ENCODE measurements around the gene GIT2. TPM values are rescaled to one million over a fixed set of nuclear protein-coding genes. Genes with fewer than 3 reads are reported as not detected.

The GIT2 gene
- total RNA-seq, 1 experiment from 2014 or later: 76.3 TPM

DNA sequence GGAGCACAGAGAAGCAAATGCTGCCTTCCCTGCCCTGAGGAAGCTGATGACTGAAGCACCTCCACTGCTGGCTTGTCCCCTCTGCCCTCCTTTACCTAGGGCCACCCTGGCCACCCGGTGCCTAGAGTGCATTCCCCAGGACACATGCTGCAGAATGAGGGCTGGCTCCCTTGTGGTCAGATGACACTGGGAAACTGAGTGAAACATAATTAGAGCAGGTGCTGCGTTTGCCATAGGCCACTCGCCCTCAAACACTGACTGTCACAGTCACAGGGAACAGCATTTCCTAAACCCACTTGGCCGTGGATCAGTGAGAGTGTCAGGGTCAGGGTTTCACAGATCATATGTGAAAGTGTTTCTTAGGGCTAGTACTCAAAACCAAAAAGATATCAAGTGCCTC is 80.1 kb downstream of the GIT2 start:
- H3K4me1 ChIP-seq (ENCODE audit: low read length): no peaks in the 10 kb centered on the region
- H3K36me3 ChIP-seq (ENCODE audit: insufficient read depth, low read length): peaks cover 43% of the 10 kb centered on the region
- no peaks in the 10 kb centered on the region for H3K79me2 ChIP-seq (ENCODE audit: low read length)
- no peaks in the 10 kb centered on the region for H3K27me3 ChIP-seq (ENCODE audit: low read length)
- no peak overlapping the region for H3K4me2 ChIP-seq (ENCODE audit: low read depth, low read length, poor library complexity, severe bottlenecking)
- H3K9ac ChIP-seq (ENCODE audit: low read length): no peak overlapping the region
- H3K9me3 ChIP-seq (ENCODE audit: low read length): no peaks in the 10 kb centered on the region
- H2AFZ ChIP-seq (ENCODE audit: low read length): no peak overlapping the region
- no peaks in the 10 kb centered on the region for H3K9me2 ChIP-seq (replicated peaks; ENCODE audit: insufficient read depth, low read length)
- H3K4me3 ChIP-seq (ENCODE audit: low read length): no peak overlapping the region
- H4K20me1 ChIP-seq (ENCODE audit: insufficient read depth, low read depth, low read length): 0 out of 2 replicates have a peak, but pooled peaks cover 2% of the 10 kb centered on the region
- DNase-seq: no peak
- no peak overlapping the region for H3K27ac ChIP-seq (ENCODE audit: low read length)

DNA sequence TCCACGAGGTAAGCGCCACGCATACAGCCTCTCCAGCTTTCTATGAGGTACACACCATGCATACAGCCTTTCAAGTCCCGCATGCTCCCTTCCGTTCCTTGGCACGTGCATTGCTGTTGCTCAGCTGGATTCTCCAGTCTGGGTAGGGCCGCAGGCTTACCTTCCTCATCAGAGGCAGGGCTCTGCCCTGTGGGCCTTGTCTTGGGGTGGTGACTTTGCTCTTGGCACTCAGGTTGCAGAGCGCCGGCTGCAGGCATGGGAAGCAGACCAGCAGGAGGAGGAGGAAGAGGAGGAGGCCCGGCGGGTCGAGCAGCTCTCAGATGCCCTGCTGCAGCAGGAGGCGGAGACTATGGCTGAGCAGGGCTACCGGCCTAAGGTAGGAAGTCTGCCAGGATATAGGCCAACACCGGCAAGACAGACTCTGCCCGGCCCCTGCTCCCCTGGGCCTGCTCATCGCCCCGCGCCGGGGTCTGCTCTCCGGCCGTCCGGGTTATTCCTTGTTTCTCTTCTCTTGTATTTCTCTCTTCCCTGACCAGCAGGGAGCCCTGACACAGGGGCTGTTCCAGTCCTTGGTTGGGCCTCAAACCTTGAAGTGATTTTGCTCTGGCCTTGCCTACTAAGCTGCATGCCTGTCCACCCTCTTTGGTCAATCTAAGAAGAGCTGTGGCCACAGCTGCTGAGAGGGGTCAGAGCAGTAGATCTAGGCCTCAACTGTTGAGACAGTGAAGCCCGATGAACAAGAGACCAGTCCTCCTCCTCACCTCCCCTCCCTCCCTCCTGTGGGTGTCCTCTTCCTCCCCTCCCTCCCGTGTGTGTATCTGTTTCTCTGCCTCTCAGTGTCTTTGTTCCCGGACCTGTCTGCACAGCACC is 80.8 kb downstream of the GIT2 start:
- H3K9ac ChIP-seq (ENCODE audit: low read length): no peak overlapping the region
- H3K4me3 ChIP-seq (ENCODE audit: low read length): no peak overlapping the region
- no peak for DNase-seq
- no peaks in the 10 kb centered on the region for H3K4me1 ChIP-seq (ENCODE audit: low read length)
- 0 out of 2 replicates have a peak, but pooled peaks cover 2% of the 10 kb centered on the region for H4K20me1 ChIP-seq (ENCODE audit: insufficient read depth, low read depth, low read length)
- H3K9me3 ChIP-seq (ENCODE audit: low read length): no peaks in the 10 kb centered on the region
- H3K4me2 ChIP-seq (ENCODE audit: low read depth, low read length, poor library complexity, severe bottlenecking): no peak overlapping the region
- H3K27me3 ChIP-seq (ENCODE audit: low read length): no peaks in the 10 kb centered on the region
- H3K27ac ChIP-seq (ENCODE audit: low read length): no peak overlapping the region
- H2AFZ ChIP-seq (ENCODE audit: low read length): no peak overlapping the region
- H3K36me3 ChIP-seq (ENCODE audit: insufficient read depth, low read length): peaks cover 46% of the 10 kb centered on the region
- no peaks in the 10 kb centered on the region for H3K79me2 ChIP-seq (ENCODE audit: low read length)
- H3K9me2 ChIP-seq (replicated peaks; ENCODE audit: insufficient read depth, low read length): no peaks in the 10 kb centered on the region

DNA sequence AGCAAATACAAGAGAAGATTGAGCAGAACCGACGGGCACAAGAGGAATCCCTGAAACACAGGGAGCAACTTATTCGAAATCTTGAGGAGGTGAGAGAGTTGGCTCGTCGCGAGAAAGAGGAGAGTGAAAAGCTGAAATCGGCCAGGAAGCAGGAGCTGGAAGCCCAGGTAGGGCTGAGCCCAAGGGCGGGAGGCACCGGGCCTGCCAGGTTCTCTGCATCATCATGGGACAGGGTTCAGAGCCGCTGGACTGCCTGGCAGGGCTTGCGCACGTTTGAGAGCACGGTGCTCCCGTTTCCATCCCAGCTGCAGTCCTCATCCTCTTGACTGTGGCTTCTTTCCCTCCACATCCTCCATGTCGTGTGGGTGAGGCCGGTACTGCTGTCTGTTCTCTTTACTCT is 81.7 kb downstream of the GIT2 start:
- no peak overlapping the region for H3K4me3 ChIP-seq (ENCODE audit: low read length)
- H3K4me2 ChIP-seq (ENCODE audit: low read depth, low read length, poor library complexity, severe bottlenecking): no peak overlapping the region
- H3K79me2 ChIP-seq (ENCODE audit: low read length): no peaks in the 10 kb centered on the region
- no peak overlapping the region for H3K9ac ChIP-seq (ENCODE audit: low read length)
- no peak overlapping the region for H3K27ac ChIP-seq (ENCODE audit: low read length)
- no peak for DNase-seq
- H3K27me3 ChIP-seq (ENCODE audit: low read length): no peaks in the 10 kb centered on the region
- H3K4me1 ChIP-seq (ENCODE audit: low read length): no peaks in the 10 kb centered on the region
- H3K9me3 ChIP-seq (ENCODE audit: low read length): no peaks in the 10 kb centered on the region
- 0 out of 2 replicates have a peak, but pooled peaks cover 2% of the 10 kb centered on the region for H4K20me1 ChIP-seq (ENCODE audit: insufficient read depth, low read depth, low read length)
- H3K36me3 ChIP-seq (ENCODE audit: insufficient read depth, low read length): peaks cover 38% of the 10 kb centered on the region
- no peak overlapping the region for H2AFZ ChIP-seq (ENCODE audit: low read length)
- no peaks in the 10 kb centered on the region for H3K9me2 ChIP-seq (replicated peaks; ENCODE audit: insufficient read depth, low read length)

- H3K27ac ChIP-seq (ENCODE audit: low read length): no peak overlapping the region
- no peak overlapping the region for H2AFZ ChIP-seq (ENCODE audit: low read length)
These were observed 83.3 kb downstream of the GIT2 start for GRCh38 chr12:109912855-109913321.

GRCh38 chr12:109910969-109911348 is 85.2 kb downstream of the GIT2 start:
- H2AFZ ChIP-seq (ENCODE audit: low read length): no peak overlapping the region
- H3K9me2 ChIP-seq (replicated peaks; ENCODE audit: insufficient read depth, low read length): no peaks in the 10 kb centered on the region
- peaks cover 51% of the 10 kb centered on the region for H3K36me3 ChIP-seq (ENCODE audit: insufficient read depth, low read length)
- no peaks in the 10 kb centered on the region for H3K4me1 ChIP-seq (ENCODE audit: low read length)
- H3K4me2 ChIP-seq (ENCODE audit: low read depth, low read length, poor library complexity, severe bottlenecking): no peak overlapping the region
- H3K4me3 ChIP-seq (ENCODE audit: low read length): no peak overlapping the region
- no peaks in the 10 kb centered on the region for H3K79me2 ChIP-seq (ENCODE audit: low read length)
- no peaks in the 10 kb centered on the region for H3K9me3 ChIP-seq (ENCODE audit: low read length)
- 0 out of 2 replicates have a peak, but pooled peaks cover 2% of the 10 kb centered on the region for H4K20me1 ChIP-seq (ENCODE audit: insufficient read depth, low read depth, low read length)
- no peaks in the 10 kb centered on the region for H3K27me3 ChIP-seq (ENCODE audit: low read length)
- no peak overlapping the region for H3K9ac ChIP-seq (ENCODE audit: low read length)
- DNase-seq: peak; percentile 65
- no peak overlapping the region for H3K27ac ChIP-seq (ENCODE audit: low read length)

More at GRCh38 chr12:109912855-109913321, 83.3 kb downstream of the GIT2 start:
- DNase-seq: no peak
- Histone ChIP-seq H3K9ac (ENCODE audit: low read length) (no peak overlapping the region), H3K4me1 (ENCODE audit: low read length) (no peaks in the 10 kb centered on the region), H3K9me3 (ENCODE audit: low read length) (no peaks in the 10 kb centered on the region), H3K9me2 (replicated peaks; ENCODE audit: insufficient read depth, low read length) (no peaks in the 10 kb centered on the region), H4K20me1 (ENCODE audit: insufficient read depth, low read depth, low read length) (0 out of 2 replicates have a peak, but pooled peaks cover 2% of the 10 kb centered on the region), H3K36me3 (ENCODE audit: insufficient read depth, low read length) (peaks cover 46% of the 10 kb centered on the region), H3K27me3 (ENCODE audit: low read length) (no peaks in the 10 kb centered on the region), H3K4me2 (ENCODE audit: low read depth, low read length, poor library complexity, severe bottlenecking) (no peak overlapping the region), H3K79me2 (ENCODE audit: low read length) (no peaks in the 10 kb centered on the region), H3K4me3 (ENCODE audit: low read length) (no peak overlapping the region)

- H3K9ac ChIP-seq (ENCODE audit: low read length): no peak overlapping the region
- H3K9me2 ChIP-seq (replicated peaks; ENCODE audit: insufficient read depth, low read length): no peaks in the 10 kb centered on the region
- no peak overlapping the region for H3K4me2 ChIP-seq (ENCODE audit: low read depth, low read length, poor library complexity, severe bottlenecking)
- H3K36me3 ChIP-seq (ENCODE audit: insufficient read depth, low read length): peaks cover 53% of the 10 kb centered on the region
- no peaks in the 10 kb centered on the region for H3K4me1 ChIP-seq (ENCODE audit: low read length)
- H3K9me3 ChIP-seq (ENCODE audit: low read length): no peaks in the 10 kb centered on the region
- no peak overlapping the region for H3K27ac ChIP-seq (ENCODE audit: low read length)
- H3K27me3 ChIP-seq (ENCODE audit: low read length): no peaks in the 10 kb centered on the region
- H3K4me3 ChIP-seq (ENCODE audit: low read length): no peak overlapping the region
- H3K79me2 ChIP-seq (ENCODE audit: low read length): no peaks in the 10 kb centered on the region
- H4K20me1 ChIP-seq (ENCODE audit: insufficient read depth, low read depth, low read length): 0 out of 2 replicates have a peak, but pooled peaks cover 2% of the 10 kb centered on the region
- no peak for DNase-seq
- H2AFZ ChIP-seq (ENCODE audit: low read length): no peak overlapping the region
These were observed 85.8 kb downstream of the GIT2 start for GRCh38 chr12:109910254-109910968.

- H3K9ac ChIP-seq (ENCODE audit: low read length): no peak overlapping the region
- H3K4me2 ChIP-seq (ENCODE audit: low read depth, low read length, poor library complexity, severe bottlenecking): no peak overlapping the region
- no peaks in the 10 kb centered on the region for H3K9me3 ChIP-seq (ENCODE audit: low read length)
- no peaks in the 10 kb centered on the region for H4K20me1 ChIP-seq (ENCODE audit: insufficient read depth, low read depth, low read length)
- peaks cover 13% of the 10 kb centered on the region for H3K4me1 ChIP-seq (ENCODE audit: low read length)
- no peaks in the 10 kb centered on the region for H3K27me3 ChIP-seq (ENCODE audit: low read length)
- no peak overlapping the region for H3K4me3 ChIP-seq (ENCODE audit: low read length)
- no peak overlapping the region for H2AFZ ChIP-seq (ENCODE audit: low read length)
- H3K9me2 ChIP-seq (replicated peaks; ENCODE audit: insufficient read depth, low read length): no peaks in the 10 kb centered on the region
- H3K36me3 ChIP-seq (ENCODE audit: insufficient read depth, low read length): peaks cover 56% of the 10 kb centered on the region
- H3K27ac ChIP-seq (ENCODE audit: low read length): no peak overlapping the region
- peaks cover 29% of the 10 kb centered on the region for H3K79me2 ChIP-seq (ENCODE audit: low read length)
- no peak for DNase-seq
These were observed 90.9 kb downstream of the GIT2 start for GRCh38 chr12:109905301-109905700.

GRCh38 chr12:109902891-109903418 is 93.2 kb downstream of the GIT2 start:
- Histone ChIP-seq H3K9ac (ENCODE audit: low read length) (no peak overlapping the region), H3K4me3 (ENCODE audit: low read length) (no peak overlapping the region), H4K20me1 (ENCODE audit: insufficient read depth, low read depth, low read length) (no peaks in the 10 kb centered on the region), H2AFZ (ENCODE audit: low read length) (no peak overlapping the region), H3K36me3 (ENCODE audit: insufficient read depth, low read length) (peaks cover 46% of the 10 kb centered on the region), H3K27me3 (ENCODE audit: low read length) (no peaks in the 10 kb centered on the region), H3K9me3 (ENCODE audit: low read length) (no peaks in the 10 kb centered on the region), H3K4me2 (ENCODE audit: low read depth, low read length, poor library complexity, severe bottlenecking) (no peak overlapping the region), H3K4me1 (ENCODE audit: low read length) (peaks cover 22% of the 10 kb centered on the region), H3K27ac (ENCODE audit: low read length) (no peak overlapping the region), H3K9me2 (replicated peaks; ENCODE audit: insufficient read depth, low read length) (no peaks in the 10 kb centered on the region), H3K79me2 (ENCODE audit: low read length) (peaks cover 32% of the 10 kb centered on the region)
- no peak for DNase-seq
